NCI-H2107 (cell line): ENCODE data around the gene MYO3B.

Source experiments
- DNase-seq: peaks from one replicate; lab custom pipeline; 2025; lab: John Stamatoyannopoulos, UW

MYO3B gene

DNA sequence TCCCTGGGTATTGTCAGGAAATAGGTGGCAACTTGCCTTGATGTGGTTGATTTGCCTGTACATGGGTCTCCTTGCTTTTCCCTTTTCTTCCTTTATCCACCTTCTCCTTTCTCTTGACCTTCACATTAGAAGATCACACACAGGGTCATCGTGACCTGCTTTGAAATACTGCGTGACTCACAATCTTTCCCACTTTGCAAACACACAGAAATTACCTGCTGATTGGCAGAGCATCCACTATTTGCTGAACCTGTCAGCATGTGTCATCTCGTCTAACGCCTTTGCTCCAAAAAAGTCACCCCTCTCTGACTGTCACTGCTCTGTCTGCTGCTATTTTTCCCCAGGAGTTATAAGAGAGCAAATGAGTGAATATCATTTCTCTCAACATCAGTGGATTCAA lies 60.8 kb downstream of the MYO3B start:
- no peak for DNase-seq

DNA sequence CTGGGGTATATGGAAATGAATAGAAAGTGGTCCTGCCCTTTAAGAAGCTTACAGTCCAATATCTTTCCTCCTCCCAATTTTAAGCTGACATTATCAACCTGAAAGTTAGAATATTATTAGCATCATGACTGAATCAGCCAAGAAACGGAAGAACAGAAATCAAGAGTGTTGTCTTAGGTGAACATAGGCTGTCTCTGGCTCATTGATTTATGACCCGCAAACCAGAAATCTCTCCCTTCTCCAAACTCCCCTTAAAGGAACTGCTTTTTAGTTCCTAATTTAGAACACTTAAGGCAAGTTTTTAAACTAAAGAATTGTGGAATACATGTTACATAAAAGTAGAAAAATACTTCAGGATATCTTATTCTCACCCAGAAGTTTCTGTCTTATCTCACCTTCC lies 62.7 kb downstream of the MYO3B start:
- no peak for DNase-seq

DNA sequence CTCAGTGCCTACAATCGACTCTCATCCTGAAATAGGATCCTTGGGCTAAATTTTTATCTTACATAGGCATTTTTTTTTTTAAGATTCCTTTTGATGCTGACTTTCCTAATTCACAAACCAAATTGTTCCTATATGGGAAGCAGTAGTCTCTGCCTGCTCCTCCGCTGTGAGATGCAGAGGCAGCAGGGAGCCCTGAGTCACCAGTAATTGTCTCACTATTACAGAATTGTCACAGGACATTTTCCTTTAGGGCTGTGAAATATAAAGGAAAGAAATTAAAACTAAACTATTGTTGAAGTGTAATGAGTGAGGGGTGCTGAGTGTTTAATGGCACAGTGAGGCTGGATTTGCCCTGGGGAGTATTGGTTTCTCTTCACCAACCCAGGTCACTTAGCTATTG lies 63.8 kb downstream of the MYO3B start:
- DNase-seq, result no peak

DNA sequence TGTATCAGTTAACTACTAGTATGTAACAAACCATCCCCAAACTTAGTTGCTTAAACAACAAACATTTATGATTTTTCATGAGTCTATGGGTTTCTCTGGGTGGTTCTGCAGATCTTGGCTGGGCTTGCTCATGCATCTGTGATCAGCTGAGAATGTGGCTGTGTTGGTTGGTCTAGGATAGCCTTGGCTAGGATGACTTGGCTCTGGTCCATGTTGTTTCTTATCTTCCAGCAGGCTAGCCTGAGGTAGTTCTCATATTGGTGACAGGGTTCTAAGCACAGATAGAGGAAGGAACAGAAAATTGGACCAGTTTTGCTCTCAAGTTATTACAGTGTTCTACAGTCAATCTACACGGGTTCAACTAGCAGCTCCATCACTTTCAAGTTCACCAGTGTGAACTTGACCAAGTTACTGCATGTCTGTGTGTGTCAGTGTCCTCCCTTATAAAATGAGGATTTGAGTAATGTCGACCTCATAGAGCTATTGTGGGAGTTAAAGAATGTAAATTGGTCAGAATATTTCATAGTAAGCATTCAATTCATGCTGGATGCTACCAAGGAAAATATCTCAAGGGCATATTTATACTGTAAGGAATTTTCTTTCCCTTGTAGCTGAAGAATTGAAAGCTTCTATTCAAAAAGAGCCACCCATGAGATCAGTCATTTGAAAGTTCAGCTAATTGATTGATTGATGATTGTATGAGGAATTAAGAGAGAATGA lies 65.3 kb downstream of the MYO3B start:
- no peak for DNase-seq

DNA sequence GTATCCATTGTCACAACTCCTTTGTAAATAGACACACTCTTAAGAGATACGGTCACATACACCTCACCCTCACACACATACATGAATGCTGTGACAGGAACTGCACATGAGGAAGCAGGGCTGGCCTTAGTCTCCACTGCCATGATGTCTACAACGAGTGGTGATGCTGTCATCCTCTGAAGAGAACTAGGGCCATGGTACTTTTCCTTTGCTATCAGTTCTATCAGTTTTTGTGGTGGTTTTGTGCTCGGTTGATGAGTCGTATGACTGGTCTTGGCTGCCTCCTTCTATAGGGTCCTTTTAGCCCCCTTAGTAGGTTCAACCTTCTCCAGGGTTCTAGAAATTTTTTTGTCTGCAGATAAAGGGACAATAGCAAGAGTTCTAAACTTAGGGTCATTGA lies 66.0 kb downstream of the MYO3B start:
- no peak for DNase-seq

DNA sequence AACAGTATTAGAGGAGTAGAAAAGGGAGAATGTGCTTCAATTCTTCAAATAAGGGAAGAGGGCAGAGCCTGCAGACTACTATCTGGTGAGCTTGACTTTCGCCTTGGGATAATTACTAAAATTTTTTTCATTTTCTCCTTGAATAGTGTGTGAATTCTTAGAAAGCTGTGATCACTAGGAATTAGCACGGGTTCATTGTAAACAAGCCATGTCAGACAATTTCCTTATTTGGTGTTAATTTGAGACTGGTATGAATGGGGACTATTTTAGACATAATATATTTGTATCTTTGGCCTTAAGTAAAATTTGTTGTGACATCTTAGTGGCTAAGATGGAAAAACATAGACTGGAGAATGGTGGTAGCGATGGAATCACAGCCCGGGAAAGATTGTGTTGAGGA lies 66.6 kb downstream of the MYO3B start:
- DNase-seq, result no peak

DNA sequence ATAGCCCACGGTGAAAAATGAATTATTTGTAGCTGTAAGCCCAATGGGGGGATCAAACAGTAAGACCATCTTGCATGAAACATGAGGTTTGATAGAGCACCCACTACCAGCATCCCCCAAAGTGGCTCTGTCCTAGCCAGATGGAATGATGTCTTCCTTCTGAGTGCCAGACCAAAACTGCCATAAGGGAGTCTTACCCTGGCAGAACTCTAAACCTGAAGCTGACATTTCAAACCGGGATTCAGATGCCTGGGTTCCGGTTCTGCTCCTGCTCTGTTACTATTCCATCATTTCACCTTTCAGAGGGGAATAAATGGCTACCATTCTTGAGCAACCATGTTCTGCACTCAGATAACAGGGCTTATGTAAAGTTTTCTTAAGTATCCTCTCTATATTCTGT lies 67.4 kb downstream of the MYO3B start:
- no peak for DNase-seq

DNA sequence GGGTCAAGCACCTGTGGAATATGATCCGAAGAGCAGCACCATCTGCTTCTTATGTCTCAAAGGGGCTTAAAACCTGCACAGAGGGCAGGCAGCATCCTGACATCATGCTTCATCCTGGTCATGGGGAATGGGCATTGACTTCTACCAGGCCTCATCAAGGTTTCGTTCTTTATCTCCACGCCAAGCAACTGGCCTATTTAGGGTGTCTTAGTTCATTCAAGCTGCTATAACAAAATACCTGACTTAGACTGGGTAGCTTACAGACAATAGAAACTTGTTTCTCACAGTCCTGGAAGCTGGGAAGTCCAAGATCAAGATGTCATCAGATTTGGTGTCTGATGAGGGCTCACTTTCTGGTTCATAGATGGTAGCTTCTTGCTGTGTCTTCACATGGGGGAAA lies 69.4 kb downstream of the MYO3B start:
- no peak for DNase-seq

DNA sequence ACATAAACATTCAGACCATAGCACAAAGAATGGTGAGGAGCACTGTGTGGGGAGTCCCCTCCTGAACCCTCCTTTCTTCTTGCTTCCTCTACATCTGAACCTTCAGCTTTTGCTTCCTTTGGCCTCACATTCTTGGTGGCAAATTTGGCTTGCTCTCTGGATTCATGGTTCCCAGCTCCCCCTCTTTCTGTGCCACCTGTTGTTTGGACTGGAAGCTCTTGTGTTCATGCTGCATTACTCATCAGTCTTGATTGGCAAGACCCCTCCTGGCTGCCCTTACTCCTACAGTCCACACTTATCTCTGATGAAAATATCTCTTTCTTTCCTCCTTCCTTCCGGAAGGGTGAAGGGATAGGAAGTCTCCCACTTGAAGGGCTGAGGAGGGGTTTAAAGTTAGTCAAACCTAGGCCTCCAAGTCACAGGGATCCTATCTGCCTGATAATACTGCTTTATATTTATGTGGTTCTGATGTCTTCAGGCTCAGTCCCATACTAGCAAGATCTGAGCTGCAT lies 70.0 kb downstream of the MYO3B start:
- DNase-seq, result no peak

DNA sequence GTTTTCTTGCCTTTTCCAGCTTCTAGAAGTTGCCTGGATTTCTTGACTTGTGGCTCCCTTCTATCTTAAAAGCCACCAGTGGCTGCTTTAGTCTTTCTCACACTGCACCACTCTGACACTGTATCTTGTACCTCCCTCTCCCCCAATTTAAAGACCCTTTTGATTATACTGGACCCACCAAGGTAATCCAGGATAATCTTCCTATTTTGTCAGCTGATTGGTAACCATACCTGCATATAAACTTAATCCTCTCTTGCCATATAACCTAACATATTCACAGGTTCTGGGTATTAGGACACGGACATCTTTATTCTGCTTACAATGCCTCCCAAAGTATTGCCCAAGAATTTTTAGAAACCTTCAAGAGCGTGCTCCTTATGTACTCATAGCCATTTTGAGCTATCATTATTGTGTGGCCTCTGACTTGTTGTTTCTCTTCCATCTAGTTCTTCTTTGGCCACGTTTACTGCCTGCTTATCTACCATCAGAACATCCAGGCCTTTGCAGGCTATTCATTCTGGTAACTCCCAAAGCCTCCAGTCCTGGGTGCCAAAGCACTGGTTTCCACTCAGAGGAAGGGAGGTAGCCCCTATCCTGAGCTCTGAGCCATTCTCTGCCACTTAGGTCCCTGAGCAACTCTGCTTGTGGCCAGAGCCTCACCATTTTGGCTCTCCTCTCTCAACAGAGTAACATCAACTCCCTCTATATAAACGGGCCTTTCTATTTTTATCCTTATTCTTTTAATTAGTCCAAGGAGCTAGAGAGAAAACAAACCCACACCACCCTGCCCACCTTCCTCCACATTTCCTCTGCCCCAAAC lies 70.8 kb downstream of the MYO3B start:
- no peak for DNase-seq

DNA sequence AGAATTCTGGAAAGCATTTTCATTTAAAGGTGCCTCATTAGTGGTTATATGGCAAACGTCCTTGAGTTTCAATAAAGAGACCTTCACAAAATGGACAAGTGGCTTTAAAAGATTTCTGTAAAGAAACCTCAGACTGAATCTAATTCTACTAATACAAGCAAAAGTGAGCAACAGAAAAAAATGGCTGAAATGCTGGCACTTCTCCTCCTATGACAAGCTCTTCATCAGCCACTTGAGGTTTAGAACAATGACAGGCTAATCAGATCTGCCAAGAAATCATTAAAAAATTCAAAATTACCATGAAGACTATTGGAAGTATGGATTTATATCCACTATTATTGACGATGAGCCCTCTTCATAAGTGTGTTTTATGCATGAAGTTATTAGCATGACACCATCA lies 71.8 kb downstream of the MYO3B start:
- no peak for DNase-seq

DNA sequence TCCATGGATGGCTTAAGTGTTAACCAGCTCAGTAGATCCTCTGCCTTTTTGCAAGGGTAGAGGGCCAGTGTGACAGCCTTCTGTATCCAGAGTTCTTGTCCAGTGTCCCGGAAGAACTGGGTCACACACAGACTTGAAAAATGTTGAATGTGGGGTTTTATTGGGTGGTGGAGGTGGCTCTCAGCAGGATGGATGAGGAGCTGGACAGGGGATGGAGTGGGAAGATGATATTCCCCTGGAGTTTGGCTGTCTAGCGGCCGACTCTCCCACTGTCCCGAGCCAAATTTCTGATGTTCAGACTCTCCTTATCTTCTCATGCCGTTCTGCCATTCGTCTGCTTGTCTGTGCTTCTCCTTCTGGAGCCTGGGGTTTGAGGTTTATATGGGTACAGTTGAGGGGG lies 72.6 kb downstream of the MYO3B start:
- no peak for DNase-seq

DNA sequence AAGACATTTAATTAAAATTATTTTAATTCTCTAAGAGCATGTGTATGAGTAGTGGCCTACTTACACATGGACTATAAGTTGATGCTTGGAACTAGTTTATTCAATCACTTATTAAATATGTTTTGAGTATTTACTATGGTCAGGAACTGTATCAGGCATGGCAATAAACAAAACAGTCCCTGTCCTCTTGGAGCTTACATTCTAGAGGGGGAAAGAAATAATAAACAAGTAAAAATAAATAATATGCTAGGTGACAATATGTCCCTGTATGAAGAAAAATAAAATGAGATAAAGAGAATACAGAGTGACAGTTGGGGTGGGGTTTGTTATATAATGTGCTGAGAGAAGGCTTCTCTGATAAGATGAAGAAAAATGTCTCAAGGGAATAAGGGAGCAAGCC lies 74.5 kb downstream of the MYO3B start:
- no peak for DNase-seq

DNA sequence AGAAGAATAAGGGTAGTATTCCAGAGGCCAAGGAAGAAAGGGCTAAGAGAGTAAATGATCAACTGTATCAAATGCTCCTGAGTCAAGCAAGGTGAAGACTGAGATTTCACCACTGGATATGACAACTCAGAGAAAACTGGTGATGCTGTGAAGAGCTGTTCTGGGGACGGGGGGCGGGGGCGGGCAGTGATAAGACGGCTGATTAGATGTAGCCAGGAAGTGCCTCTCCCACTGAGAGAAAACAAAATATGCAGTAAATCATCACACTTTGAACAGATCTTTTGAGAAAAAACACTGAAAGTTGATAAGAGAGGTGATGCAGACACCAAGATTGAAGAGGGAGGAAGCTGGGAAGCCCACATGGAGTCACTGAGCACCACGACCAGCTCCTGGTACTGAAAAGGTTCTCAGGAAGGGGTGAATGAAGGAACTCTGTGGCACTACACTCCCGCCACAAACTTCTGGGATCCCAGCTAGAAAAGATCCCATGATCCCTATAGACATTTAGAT lies 75.8 kb downstream of the MYO3B start:
- no peak for DNase-seq

DNA sequence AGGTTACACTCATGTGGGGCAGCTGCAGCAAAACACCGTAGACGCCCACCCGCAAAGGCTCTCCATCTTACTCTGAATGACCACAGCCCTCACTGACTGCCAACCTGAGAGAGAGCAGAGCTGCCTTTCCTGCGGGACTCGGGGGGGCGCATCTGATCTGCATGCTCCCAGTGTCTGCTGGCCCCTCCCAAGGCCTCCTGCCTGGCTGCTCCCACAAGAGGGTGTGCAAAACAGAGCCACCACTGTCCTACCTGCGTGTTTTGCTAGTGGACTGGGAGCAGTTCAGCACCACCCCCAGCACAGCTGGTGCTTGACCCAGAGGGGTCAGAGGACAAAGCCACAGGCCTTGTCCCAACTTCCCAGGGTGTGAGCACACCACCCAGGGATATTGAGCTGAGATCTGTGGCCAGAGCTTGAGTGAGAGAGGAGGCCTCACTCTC lies 76.4 kb downstream of the MYO3B start:
- no peak for DNase-seq

DNA sequence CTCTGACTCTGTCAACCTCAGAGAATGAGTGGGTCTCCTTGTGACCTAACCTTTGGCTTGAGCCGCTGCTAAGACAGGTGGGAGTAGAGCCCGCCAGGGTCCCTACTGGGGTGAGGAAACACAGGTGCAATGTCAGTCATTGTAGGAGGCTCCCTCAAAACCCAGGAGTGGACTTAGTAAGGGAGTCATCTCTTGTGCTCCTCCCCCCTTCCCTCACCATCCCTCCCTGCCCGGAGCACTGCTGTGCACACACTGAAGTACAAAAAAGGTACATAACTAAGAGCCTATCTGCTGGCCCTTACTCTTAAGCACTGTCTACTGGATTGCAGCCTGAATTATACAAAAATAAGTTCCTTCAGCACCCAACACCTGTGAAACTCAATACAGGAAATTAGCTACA lies 77.2 kb downstream of the MYO3B start:
- DNase-seq, result no peak

DNA sequence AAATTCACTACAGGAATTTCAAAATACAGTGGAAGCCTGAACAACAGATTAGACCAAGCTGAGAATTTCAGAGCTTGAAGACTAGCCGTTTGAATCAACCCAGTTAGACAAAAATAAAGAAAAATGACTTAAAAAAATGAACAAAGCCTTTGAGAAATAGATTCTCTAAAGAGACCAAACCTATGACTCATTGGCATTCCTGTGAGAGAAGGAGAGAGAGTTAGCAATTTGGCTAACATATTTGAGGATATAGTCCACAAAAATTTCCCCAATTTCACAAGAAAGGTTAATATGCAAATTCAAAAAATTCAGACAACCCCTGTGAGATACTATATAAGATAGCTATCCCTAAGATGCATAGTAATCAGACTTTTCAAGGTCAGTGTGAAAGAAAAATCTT lies 78.0 kb downstream of the MYO3B start:
- DNase-seq, result no peak

DNA sequence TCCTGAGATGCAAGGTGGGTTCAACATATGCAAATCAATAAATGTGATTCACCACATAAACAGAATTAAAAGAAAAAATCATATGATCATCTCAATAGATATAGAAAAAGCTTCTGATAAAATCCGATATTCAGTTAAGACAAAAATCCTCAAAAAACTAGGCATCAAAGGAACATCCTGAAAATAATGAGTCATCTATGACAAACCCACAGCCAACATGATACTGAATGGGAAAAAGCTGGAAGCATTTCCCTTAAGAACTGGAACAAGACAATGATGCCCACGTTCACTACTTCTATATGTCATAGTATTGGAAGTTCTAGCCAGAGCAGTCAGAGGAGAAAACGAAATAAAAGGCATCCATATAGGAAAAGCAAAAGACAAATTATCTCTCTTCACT lies 80.4 kb downstream of the MYO3B start:
- no peak for DNase-seq

DNA sequence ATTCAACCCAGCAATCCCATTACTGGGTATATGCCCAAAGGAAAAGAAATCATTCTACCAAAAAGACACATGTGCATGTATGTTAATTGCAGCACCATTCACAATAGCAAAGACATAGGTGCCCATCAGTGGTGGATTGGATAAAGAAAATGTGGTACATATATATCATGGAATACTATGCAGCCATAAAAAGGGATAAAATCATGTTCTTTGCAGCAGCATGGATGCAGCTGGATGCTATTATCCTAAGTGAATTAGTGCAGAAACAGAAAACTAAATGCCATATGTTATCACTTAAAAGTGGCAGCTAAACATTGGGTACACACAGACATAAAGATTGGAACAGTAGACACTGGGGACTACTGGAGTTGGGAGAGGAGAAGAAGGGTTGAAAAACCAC lies 82.2 kb downstream of the MYO3B start:
- no peak for DNase-seq

DNA sequence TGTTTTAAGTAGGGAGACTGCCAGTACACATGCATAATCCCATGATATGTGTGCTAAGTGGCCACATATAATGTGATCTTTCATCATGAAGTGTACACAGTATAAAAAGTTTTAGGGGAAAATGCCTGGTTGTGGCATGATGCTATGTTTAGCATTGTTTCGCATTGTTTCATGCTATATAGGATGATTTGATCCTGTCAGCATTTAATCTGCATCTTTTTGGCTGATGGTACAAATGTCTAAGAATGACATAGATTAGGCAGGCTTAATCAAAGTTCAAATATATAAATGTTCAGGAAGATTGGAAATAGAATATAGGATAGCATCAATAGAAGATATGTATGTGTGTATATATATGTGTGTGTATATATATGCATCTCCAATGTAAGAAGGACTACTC lies 83.6 kb downstream of the MYO3B start:
- DNase-seq, result no peak

DNA sequence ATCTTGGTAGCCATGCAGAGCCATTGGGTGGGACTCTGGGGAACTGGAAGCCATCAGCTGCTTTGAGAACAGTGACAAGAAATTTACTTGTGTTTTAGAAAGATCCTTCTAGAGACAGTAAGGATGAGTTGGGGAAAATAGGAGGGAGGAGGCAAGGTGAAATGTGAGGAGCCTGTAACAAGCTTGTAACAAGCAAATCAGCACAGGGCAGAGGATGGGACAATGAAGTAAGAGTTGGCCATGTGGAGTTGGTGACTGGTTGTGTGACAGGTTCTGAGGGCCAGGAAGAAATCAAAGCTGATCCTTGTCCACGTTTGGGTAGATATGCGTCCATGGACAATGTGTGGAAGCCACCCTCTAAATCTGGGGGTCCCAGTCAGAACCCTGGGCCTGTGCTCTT lies 84.4 kb downstream of the MYO3B start:
- DNase-seq, result no peak

DNA sequence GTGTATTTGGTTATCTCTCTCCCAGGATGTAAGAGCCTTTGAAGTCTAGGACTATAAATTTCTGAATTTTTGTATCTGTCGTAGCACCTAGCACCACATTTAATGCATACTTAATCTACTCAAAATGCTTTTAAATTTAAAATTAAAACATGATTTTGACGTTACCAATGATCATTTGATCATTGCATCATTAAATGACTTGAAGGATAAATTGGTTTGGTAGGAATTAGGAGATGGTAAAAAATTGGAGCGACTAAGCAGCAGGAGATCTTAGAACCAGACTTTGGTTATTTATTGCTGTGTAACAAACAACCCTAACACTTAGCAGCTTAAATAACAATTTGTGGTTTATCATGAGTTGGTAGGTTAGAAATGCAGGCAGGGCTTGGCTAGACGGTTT lies 84.9 kb downstream of the MYO3B start:
- no peak for DNase-seq
